Parathyroid adenoma (tissue), 2 donors: ENCODE measurements around the gene DLGAP1.

Experiments
- H2AFZ ChIP-seq: fragments of 300-600 bp; sonication (generic); one replicate; pipeline ENCODE4 v1.7.0; 2017; ENCODE audit warnings: antibody characterized with exemption, mild to moderate bottlenecking
- H3K27ac ChIP-seq: fragments of 300-600 bp; sonication (generic); one replicate; pipeline ENCODE4 v1.7.0; 2017
- H3K27me3 ChIP-seq: fragments of 300-600 bp; sonication (generic); one replicate; pipeline ENCODE4 v1.7.0; 2017; ENCODE audit warnings: low read length; ENCODE audit not compliant: control insufficient read depth, insufficient read depth
- H3K36me3 ChIP-seq: fragments of 300-600 bp; sonication (generic); one replicate; pipeline ENCODE4 v1.7.0; 2017; ENCODE audit warnings: low read length; ENCODE audit not compliant: control insufficient read depth, insufficient read depth
- H3K4me1 ChIP-seq: fragments of 300-600 bp; sonication (generic); one replicate; pipeline ENCODE4 v1.7.0; 2017; ENCODE audit warnings: control low read depth
- H3K4me2 ChIP-seq: fragments of 300-600 bp; sonication (generic); one replicate; pipeline ENCODE4 v1.7.0; 2017; ENCODE audit warnings: low read length
- H3K4me3 ChIP-seq: fragments of 300-600 bp; sonication (generic); one replicate; pipeline ENCODE4 v1.7.0; 2017; ENCODE audit warnings: low read depth, low read length
- H3K79me2 ChIP-seq: fragments of 300-600 bp; sonication (generic); one replicate; pipeline ENCODE4 v1.7.0; 2017; ENCODE audit warnings: control low read depth
- H3K9ac ChIP-seq: fragments of 300-600 bp; sonication (generic); one replicate; pipeline ENCODE4 v1.7.0; 2017; ENCODE audit warnings: mild to moderate bottlenecking
- H3K9me3 ChIP-seq: fragments of 300-600 bp; sonication (generic); one replicate; pipeline ENCODE4 v1.7.0; 2017; ENCODE audit warnings: low read length; ENCODE audit not compliant: control insufficient read depth
- TF ChIP-seq, protein P1 (sequence below): fragments of 300-600 bp; sonication (generic); IDR thresholded peaks from one replicate; pipeline ENCODE4 v1.7.0; 2017; ENCODE audit warnings: antibody characterized with exemption, mild to moderate bottlenecking
- donor health status: primary hyperparathyroidism.

Gene DLGAP1

GRCh38 chr18:3901042-3901441, 554.1 kb downstream of the DLGAP1 start:
- Histone ChIP-seq H3K4me2 (no peak overlapping the region), H3K4me1 (no peaks in the 10 kb centered on the region), H3K36me3 (no peaks in the 10 kb centered on the region), H3K9me3 (no peaks in the 10 kb centered on the region), H3K79me2 (no peaks in the 10 kb centered on the region), H3K27ac (no peak overlapping the region), H3K27me3 (no peaks in the 10 kb centered on the region), H3K9ac (no peak overlapping the region), H3K4me3 (no peak overlapping the region), H2AFZ (no peak overlapping the region)
- TF ChIP-seq, protein P1, sequence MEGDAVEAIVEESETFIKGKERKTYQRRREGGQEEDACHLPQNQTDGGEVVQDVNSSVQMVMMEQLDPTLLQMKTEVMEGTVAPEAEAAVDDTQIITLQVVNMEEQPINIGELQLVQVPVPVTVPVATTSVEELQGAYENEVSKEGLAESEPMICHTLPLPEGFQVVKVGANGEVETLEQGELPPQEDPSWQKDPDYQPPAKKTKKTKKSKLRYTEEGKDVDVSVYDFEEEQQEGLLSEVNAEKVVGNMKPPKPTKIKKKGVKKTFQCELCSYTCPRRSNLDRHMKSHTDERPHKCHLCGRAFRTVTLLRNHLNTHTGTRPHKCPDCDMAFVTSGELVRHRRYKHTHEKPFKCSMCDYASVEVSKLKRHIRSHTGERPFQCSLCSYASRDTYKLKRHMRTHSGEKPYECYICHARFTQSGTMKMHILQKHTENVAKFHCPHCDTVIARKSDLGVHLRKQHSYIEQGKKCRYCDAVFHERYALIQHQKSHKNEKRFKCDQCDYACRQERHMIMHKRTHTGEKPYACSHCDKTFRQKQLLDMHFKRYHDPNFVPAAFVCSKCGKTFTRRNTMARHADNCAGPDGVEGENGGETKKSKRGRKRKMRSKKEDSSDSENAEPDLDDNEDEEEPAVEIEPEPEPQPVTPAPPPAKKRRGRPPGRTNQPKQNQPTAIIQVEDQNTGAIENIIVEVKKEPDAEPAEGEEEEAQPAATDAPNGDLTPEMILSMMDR, result no peak

DNA sequence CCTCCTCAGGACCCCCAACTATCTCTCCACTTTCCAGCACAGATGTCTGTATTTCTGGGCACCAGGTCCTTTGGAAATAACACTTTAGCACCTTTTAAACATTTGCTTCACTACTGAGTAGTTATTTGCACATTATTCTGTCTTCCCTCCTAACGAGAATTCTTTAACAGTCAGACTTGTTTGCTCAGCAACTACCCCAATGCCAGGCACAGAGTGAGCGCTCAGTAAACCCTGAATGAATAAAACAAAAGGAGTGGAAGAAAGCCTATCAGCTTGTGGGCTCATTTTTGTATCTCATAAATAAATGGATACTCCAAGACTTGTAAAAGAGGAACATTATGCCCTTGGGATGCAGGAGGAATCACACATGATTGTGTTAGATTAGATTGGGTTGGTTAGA, 554.8 kb downstream of the DLGAP1 start:
- H2AFZ ChIP-seq, result no peak overlapping the region
- H3K79me2 ChIP-seq, result no peaks in the 10 kb centered on the region
- TF ChIP-seq, protein P1, result no peak
- no peaks in the 10 kb centered on the region for H3K9me3 ChIP-seq
- H3K4me2 ChIP-seq, result no peak overlapping the region
- no peak overlapping the region for H3K4me3 ChIP-seq
- H3K36me3 ChIP-seq, result no peaks in the 10 kb centered on the region
- H3K27me3 ChIP-seq, result no peaks in the 10 kb centered on the region
- H3K9ac ChIP-seq, result no peak overlapping the region
- no peak overlapping the region for H3K27ac ChIP-seq
- no peaks in the 10 kb centered on the region for H3K4me1 ChIP-seq

- no peak overlapping the region for H2AFZ ChIP-seq
- no peaks in the 10 kb centered on the region for H3K4me1 ChIP-seq
- no peaks in the 10 kb centered on the region for H3K79me2 ChIP-seq
- H3K9me3 ChIP-seq, result no peaks in the 10 kb centered on the region
- no peak overlapping the region for H3K4me3 ChIP-seq
- no peak overlapping the region for H3K9ac ChIP-seq
- TF ChIP-seq, protein P1, result no peak
- no peak overlapping the region for H3K4me2 ChIP-seq
- no peak overlapping the region for H3K27ac ChIP-seq
- no peaks in the 10 kb centered on the region for H3K27me3 ChIP-seq
- H3K36me3 ChIP-seq, result no peaks in the 10 kb centered on the region
Observed at GRCh38 chr18:3898861-3899613, 556.1 kb downstream of the DLGAP1 start.

GRCh38 chr18:3892152-3892551, 563.0 kb downstream of the DLGAP1 start:
- no peaks in the 10 kb centered on the region for H3K9me3 ChIP-seq
- TF ChIP-seq, protein P1, result no peak

DNA sequence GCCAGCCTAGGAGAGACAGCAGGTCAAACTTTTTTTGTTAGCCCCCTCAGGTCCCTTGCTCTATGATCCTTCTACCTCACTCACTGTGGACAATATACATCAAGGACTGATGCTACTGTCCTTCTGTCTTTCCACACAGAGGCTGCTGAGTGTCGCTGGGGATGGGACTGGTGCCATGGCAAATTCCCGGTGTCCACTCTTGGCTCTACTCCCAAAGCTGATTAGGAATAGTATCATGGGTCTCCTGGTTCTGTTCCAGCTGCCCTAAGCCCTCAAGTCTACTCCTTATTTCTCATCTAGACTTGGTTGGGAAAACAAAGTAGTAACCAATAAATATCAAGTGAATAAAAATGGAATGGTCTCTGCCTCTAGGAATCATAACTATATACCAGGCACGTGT, 563.9 kb downstream of the DLGAP1 start:
- TF ChIP-seq, protein P1, result no peak
- Histone ChIP-seq H3K9me3 (no peaks in the 10 kb centered on the region), H3K79me2 (no peaks in the 10 kb centered on the region), H3K36me3 (no peaks in the 10 kb centered on the region), H3K9ac (no peak overlapping the region), H3K4me2 (no peak overlapping the region), H3K4me3 (no peak overlapping the region), H3K4me1 (no peaks in the 10 kb centered on the region), H3K27ac (no peak overlapping the region), H2AFZ (no peak overlapping the region), H3K27me3 (no peaks in the 10 kb centered on the region)

More at GRCh38 chr18:3892152-3892551, 563.0 kb downstream of the DLGAP1 start:
- Histone ChIP-seq H3K4me3 (no peak overlapping the region), H2AFZ (no peak overlapping the region), H3K79me2 (no peaks in the 10 kb centered on the region), H3K27ac (no peak overlapping the region), H3K27me3 (no peaks in the 10 kb centered on the region), H3K36me3 (no peaks in the 10 kb centered on the region), H3K9ac (no peak overlapping the region), H3K4me2 (no peak overlapping the region), H3K4me1 (no peaks in the 10 kb centered on the region)
